Right atrium auricular region (tissue), 2 donors: ENCODE data around the gene ADGB. TPM values are rescaled to one million over a fixed set of nuclear protein-coding genes. Genes with fewer than 3 reads are reported as not detected.

ENCODE experiments used
- DNase-seq: peaks from one replicate; pipeline ENCODE4 v3.0.0-alpha.2; 2019; ENCODE audit warnings: low spot score
- H3K27ac ChIP-seq, 2 donors: fragments of 200-600 bp; sonication (generic); 1 replicate in 1 of 2; 2 replicates in 1 of 2; pipeline ENCODE4 v1.5.1; 2016 to 2019
- H3K27me3 ChIP-seq, 2 donors: fragments of 200-600 bp; sonication (generic); one replicate each; pipeline versions ENCODE4 v1.5.1 to v1.6.0; 2017 to 2019
- H3K36me3 ChIP-seq: fragments of 200-600 bp; sonication (generic); one replicate; pipeline ENCODE4 v1.5.1; 2016
- H3K4me1 ChIP-seq, 2 donors: fragments of 200-600 bp; sonication (generic); one replicate each; pipeline versions ENCODE4 v1.5.1 to v1.6.0; 2017 to 2019
- H3K4me3 ChIP-seq, 2 donors: fragments of 200-600 bp; sonication (generic); 1 replicate in 1 of 2; 2 replicates in 1 of 2; pipeline ENCODE4 v1.5.1; 2017 to 2019; ENCODE audit warnings: mild to moderate bottlenecking in 1 of 2, moderate library complexity in 1 of 2
- H3K9me3 ChIP-seq, 2 donors: fragments of 200-600 bp; sonication (generic); one replicate each; pipeline ENCODE4 v1.5.1; 2019
- total RNA-seq, 2 donors: library from RNA; depleted of rRNA; stranded (reverse); fragments of >200 nt; gene quantifications; one replicate each; pipeline ENCODE4 v1.1.0, GENCODE V29; 2016
- TF ChIP-seq, protein P1 (sequence below), 2 donors: fragments of 200-600 bp; sonication (generic); IDR thresholded peaks; one replicate each; pipeline ENCODE4 v1.5.1; 2019; ENCODE audit warnings: antibody characterized with exemption in 2 of 2

Gene ADGB
- total RNA-seq, 2 donors from 2014 or later, result not detected

DNA sequence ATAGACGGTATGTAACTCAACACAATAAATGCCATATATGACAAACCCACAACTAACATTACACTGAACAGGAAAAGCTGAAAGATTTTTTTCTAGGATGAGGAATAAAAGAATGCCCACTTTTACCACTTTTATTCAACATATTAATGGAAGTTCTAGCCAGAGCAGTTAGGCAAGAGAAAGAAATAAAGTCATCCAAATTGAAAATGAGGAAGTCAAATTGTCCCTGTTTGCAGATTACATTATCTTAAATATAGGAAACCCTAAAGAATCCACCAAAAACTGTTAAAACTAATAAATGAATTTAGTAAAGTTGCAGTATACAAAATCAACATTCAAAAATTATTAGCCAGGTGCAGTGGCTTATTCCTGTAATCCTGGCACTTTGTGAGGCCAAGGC lies 24.6 kb upstream of the ADGB start:
- no peak overlapping the region for H3K4me3 ChIP-seq
- TF ChIP-seq, protein P1, sequence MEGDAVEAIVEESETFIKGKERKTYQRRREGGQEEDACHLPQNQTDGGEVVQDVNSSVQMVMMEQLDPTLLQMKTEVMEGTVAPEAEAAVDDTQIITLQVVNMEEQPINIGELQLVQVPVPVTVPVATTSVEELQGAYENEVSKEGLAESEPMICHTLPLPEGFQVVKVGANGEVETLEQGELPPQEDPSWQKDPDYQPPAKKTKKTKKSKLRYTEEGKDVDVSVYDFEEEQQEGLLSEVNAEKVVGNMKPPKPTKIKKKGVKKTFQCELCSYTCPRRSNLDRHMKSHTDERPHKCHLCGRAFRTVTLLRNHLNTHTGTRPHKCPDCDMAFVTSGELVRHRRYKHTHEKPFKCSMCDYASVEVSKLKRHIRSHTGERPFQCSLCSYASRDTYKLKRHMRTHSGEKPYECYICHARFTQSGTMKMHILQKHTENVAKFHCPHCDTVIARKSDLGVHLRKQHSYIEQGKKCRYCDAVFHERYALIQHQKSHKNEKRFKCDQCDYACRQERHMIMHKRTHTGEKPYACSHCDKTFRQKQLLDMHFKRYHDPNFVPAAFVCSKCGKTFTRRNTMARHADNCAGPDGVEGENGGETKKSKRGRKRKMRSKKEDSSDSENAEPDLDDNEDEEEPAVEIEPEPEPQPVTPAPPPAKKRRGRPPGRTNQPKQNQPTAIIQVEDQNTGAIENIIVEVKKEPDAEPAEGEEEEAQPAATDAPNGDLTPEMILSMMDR (IDR thresholded peaks at IDR 0.05), result no peak
- H3K27me3 ChIP-seq, result no peaks in the 10 kb centered on the region
- DNase-seq, result no peak
- H3K9me3 ChIP-seq, result peaks cover 0 to 22% of the 10 kb centered on the region in 2 donors
- H3K36me3 ChIP-seq, result no peaks in the 10 kb centered on the region
- no peak overlapping the region for H3K27ac ChIP-seq
- H3K4me1 ChIP-seq, result no peaks in the 10 kb centered on the region

DNA sequence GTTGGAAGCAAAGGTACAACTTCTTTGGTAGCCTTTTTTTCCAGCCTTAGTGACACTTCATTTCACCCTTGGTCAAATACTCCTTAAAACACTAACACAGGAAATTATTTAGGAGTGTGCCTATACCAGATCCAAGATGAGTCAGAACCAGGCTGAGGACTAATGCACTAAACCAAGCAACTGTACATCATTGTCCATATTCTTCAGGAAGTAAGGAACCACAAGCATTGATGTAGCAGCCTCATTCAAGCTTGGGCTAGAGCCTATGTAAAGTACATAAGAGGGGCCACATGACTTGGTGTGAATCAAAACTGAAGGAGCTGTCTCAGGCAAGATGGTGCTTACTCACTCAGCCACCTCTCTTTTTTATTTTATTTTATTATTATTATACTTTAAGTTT lies 20.7 kb upstream of the ADGB start:
- Histone ChIP-seq H3K4me1 (no peaks in the 10 kb centered on the region), H3K9me3 (peaks cover 0 to 15% of the 10 kb centered on the region in 2 donors), H3K27ac (no peak overlapping the region), H3K27me3 (no peaks in the 10 kb centered on the region), H3K4me3 (no peak overlapping the region), H3K36me3 (no peaks in the 10 kb centered on the region)
- no peak for DNase-seq
- TF ChIP-seq, protein P1 (IDR thresholded peaks at IDR 0.05), result no peak

DNA sequence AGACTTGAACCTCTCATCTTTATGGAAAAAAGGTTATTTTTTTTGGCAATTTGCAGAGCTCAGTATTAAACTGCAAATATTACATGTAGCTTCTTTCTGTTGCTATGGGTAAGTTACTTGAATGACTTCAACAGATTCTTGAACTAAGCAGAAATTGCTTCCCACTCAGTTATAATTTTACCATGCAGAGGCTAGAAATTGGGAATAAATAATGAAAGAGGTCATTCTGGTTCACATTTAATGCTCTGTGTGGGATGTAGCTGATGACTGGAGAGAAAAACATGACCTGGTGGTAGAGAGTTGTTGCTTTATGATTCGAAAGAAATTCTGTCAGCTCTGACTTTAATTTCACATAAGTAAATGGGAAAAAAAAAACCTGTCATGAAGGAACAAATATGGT lies 16.8 kb upstream of the ADGB start:
- TF ChIP-seq, protein P1 (IDR thresholded peaks at IDR 0.05), result no peak
- H3K9me3 ChIP-seq, result no peaks in the 10 kb centered on the region

DNA sequence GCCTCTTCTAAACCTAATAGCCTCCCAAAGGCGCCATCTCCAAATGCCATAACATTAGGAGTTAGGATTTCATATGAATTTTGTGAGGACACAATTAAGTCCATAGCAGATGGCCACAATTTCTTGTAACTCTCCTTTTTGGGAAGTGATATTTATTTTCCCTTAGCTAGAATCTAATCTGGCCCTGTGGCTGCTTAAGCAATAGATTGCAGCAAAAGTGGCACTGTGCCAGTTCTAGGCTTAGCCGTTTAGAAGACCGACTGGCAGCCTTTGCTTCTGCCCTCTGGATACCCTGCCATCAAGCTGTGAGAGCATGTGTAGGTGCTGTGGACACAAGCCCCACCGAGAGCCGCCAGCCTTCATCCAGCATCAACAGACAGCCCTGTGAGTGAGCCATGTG lies 15.9 kb upstream of the ADGB start:
- Histone ChIP-seq H3K9me3 (no peaks in the 10 kb centered on the region), H3K27ac (no peak overlapping the region)
- DNase-seq, result no peak

More for the DNA sequence above, 16.8 kb upstream of the ADGB start:
- H3K27ac ChIP-seq, result no peak overlapping the region
- H3K4me1 ChIP-seq, result no peaks in the 10 kb centered on the region
- DNase-seq, result no peak
- no peaks in the 10 kb centered on the region for H3K36me3 ChIP-seq
- H3K27me3 ChIP-seq, result no peaks in the 10 kb centered on the region
- H3K4me3 ChIP-seq, result no peak overlapping the region

DNA sequence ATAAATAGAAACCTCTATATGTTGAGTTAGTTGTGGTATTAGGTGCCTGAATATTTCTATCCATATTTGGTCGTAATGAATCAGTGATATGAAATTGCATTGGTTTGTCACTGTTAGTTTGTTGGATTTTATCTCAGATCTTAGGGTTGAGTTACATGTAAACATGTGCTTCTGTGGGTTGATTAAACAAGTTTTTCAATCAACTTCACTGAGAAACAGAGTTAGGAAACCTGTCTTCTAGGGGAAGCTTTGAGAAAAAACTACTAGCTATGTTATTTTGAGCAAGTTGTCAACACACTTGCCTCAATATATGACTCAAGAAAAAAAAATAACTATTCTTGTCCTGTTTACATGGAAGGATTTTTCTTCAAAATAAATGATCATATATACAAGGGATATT lies 14.8 kb upstream of the ADGB start:
- Histone ChIP-seq H3K27me3 (no peaks in the 10 kb centered on the region), H3K4me3 (no peak overlapping the region), H3K9me3 (no peaks in the 10 kb centered on the region), H3K4me1 (no peaks in the 10 kb centered on the region), H3K36me3 (no peaks in the 10 kb centered on the region), H3K27ac (no peak overlapping the region)
- TF ChIP-seq, protein P1 (IDR thresholded peaks at IDR 0.05), result no peak
- DNase-seq, result no peak

More for the DNA sequence above, 15.9 kb upstream of the ADGB start:
- no peak overlapping the region for H3K4me3 ChIP-seq
- TF ChIP-seq, protein P1 (IDR thresholded peaks at IDR 0.05), result no peak
- no peaks in the 10 kb centered on the region for H3K36me3 ChIP-seq
- H3K4me1 ChIP-seq, result no peaks in the 10 kb centered on the region
- no peaks in the 10 kb centered on the region for H3K27me3 ChIP-seq

DNA sequence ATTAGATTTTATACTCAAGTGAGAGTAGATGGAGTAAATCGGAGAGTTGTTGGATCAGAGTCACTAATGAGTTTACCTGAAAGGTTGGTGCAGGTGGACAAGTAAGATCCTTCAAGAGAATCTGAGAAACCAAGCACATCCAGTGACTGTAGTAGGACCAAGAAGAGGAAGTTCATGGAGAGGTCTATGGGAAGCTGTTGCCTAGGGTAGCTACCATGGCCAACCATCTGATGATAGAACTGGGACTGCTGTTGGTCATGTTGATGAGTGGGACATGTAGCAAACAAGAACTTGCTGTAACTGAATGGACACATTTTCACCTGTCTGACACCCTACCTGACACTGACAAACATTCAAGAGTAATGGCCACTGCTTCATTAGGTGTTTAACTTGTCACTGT lies 11.3 kb upstream of the ADGB start:
- TF ChIP-seq, protein P1 (IDR thresholded peaks at IDR 0.05), result no peak
- H3K27ac ChIP-seq, result no peak overlapping the region
- H3K9me3 ChIP-seq, result no peaks in the 10 kb centered on the region
- no peaks in the 10 kb centered on the region for H3K27me3 ChIP-seq
- no peak for DNase-seq
- H3K4me1 ChIP-seq, result no peaks in the 10 kb centered on the region
- no peak overlapping the region for H3K4me3 ChIP-seq
- H3K36me3 ChIP-seq, result no peaks in the 10 kb centered on the region
